RWPE2 (cell line): Measurements from ENCODE around the gene CKAP5.

Experiments
- ATAC-seq: fragments of 200-7000 bp; cut with Tn5 transposase; 3 replicates; pipeline ENCODE4 v1.9.1; 2021; ENCODE audit warnings: low read depth
- DNase-seq: peaks from one replicate; pipeline ENCODE4 v3.0.0-alpha.2; 2020; ENCODE audit warnings: low spot score
- H3K27ac ChIP-seq: fragments of 450-650 bp; 2 replicates; pipeline ENCODE4 v1.5.1; 2017; ENCODE audit warnings: mild to moderate bottlenecking; ENCODE audit not compliant: poor library complexity, severe bottlenecking
- H3K27me3 ChIP-seq: fragments of 250-450 bp; sonication (Bioruptor Pico); 2 replicates; pipeline ENCODE4 v1.5.1; 2021; ENCODE audit warnings: mild to moderate bottlenecking, moderate library complexity; ENCODE audit not compliant: insufficient read depth, poor library complexity, severe bottlenecking
- H3K36me3 ChIP-seq: fragments of 250-450 bp; sonication (Bioruptor Pico); 2 replicates; pipeline ENCODE4 v1.5.1; 2020; ENCODE audit warnings: low read depth, mild to moderate bottlenecking, moderate library complexity
- H3K4me1 ChIP-seq: fragments of 250-450 bp; sonication (Bioruptor Pico); 2 replicates; pipeline ENCODE4 v1.5.1; 2021; ENCODE audit warnings: mild to moderate bottlenecking, moderate library complexity; ENCODE audit not compliant: insufficient read depth, poor library complexity, severe bottlenecking
- H3K4me3 ChIP-seq: fragments of 250-450 bp; sonication (Bioruptor Pico); 2 replicates; pipeline ENCODE4 v1.5.1; 2021; ENCODE audit warnings: mild to moderate bottlenecking, moderate library complexity; ENCODE audit not compliant: severe bottlenecking
- H3K9me3 ChIP-seq: fragments of 250-450 bp; sonication (Bioruptor Pico); 2 replicates; pipeline ENCODE4 v1.5.1; 2021; ENCODE audit warnings: mild to moderate bottlenecking, moderate library complexity; ENCODE audit not compliant: severe bottlenecking
- TF ChIP-seq, protein P1 (sequence below): fragments of 450-650 bp; IDR thresholded peaks from one replicate; pipeline ENCODE4 v1.5.1; 2017; ENCODE audit warnings: mild to moderate bottlenecking, moderate library complexity; ENCODE audit not compliant: poor library complexity, severe bottlenecking

CKAP5 gene

DNA sequence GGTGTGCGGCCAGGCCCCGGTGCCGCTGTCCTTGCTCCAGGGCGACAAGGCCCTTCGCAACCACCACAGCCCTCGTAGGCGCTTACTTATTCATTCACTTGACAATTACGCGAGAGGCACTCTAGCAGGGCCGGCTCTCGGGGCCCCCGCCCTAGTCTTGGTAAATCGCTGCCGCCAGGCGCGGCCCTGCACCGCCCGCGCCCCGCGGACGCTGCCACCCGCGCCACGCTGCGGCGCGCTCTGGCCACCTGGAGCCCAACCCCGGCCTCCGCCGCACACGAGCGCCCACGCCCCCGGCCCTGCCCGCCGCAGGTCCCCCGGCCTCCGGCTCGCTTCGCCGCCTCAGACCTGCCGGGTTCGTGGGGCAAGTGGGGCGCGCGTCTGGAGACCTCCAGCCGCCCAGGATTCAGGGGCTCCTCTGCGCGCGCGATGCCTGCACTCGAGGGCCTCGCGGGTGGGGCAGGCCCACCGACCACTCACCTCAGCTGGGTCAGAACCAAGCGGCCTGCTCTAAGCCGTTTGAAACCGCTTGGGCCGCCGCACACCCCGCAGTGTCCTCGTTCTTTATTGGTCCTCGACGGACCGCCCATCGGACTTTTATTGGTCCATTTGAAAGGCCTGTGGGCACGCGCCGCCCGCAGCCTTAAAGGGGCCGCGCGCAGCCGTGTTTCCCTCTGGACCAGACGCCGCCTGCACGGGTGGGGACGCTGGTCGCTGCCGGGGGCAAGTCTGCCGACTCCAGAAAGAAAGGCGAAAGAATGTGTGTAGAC, at the start of gene CKAP5:
TSS of gene CKAP5 (minus strand) at position 541 of the 770 bp plus-strand sequence. CDS start 25,049 bp downstream, outside the sequence.
- TF ChIP-seq, protein P1, sequence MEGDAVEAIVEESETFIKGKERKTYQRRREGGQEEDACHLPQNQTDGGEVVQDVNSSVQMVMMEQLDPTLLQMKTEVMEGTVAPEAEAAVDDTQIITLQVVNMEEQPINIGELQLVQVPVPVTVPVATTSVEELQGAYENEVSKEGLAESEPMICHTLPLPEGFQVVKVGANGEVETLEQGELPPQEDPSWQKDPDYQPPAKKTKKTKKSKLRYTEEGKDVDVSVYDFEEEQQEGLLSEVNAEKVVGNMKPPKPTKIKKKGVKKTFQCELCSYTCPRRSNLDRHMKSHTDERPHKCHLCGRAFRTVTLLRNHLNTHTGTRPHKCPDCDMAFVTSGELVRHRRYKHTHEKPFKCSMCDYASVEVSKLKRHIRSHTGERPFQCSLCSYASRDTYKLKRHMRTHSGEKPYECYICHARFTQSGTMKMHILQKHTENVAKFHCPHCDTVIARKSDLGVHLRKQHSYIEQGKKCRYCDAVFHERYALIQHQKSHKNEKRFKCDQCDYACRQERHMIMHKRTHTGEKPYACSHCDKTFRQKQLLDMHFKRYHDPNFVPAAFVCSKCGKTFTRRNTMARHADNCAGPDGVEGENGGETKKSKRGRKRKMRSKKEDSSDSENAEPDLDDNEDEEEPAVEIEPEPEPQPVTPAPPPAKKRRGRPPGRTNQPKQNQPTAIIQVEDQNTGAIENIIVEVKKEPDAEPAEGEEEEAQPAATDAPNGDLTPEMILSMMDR: no peak
- Histone ChIP-seq H3K9me3 (no peaks in the 10 kb centered on the region), H3K4me1 (peaks cover 15% of the 10 kb centered on the region), H3K4me3 (peak within 1 kb of the TSS; percentile 99), H3K36me3 (peaks cover 11% of the 10 kb centered on the region; the same call in 1 of the 2 replicates), H3K27me3 (no peaks in the 10 kb centered on the region), H3K27ac (peak within 1 kb of the TSS; percentile 48)
- peak; percentile 88 for DNase-seq
- ATAC-seq: peak; percentile 95

- no peak overlapping the region for H3K27ac ChIP-seq
- TF ChIP-seq, protein P1: no peak
- no peaks in the 10 kb centered on the region for H3K4me1 ChIP-seq
- ATAC-seq: no peak
- no peaks in the 10 kb centered on the region for H3K36me3 ChIP-seq
- no peak overlapping the region for H3K4me3 ChIP-seq
- no peaks in the 10 kb centered on the region for H3K9me3 ChIP-seq
- no peaks in the 10 kb centered on the region for H3K27me3 ChIP-seq
- DNase-seq: no peak
Observed at GRCh38 chr11:46895821-46896220, 49.7 kb upstream of the CKAP5 start.

DNA sequence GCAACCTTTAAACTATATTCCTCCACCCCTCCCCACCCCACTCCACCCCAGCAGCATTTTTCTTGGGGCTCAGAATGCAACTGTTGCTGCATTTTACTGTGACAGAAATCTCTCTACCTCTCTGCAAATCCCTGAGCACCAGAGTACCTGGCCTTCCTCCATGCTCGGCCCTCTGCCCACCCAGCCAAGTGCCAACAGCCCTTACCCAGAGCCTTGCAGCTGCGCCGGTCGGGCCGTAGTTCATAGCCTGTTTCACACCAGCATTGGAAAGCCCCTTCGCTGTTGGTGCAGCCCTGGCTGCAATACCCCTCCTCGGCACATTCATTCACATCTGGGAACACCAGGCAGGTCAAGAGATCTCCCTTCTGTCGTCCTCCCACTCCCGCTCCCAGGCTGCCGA, 48.9 kb upstream of the CKAP5 start:
- Histone ChIP-seq H3K4me1 (no peaks in the 10 kb centered on the region), H3K9me3 (no peaks in the 10 kb centered on the region), H3K27ac (no peak overlapping the region), H3K27me3 (no peaks in the 10 kb centered on the region), H3K4me3 (no peak overlapping the region), H3K36me3 (no peaks in the 10 kb centered on the region)
- TF ChIP-seq, protein P1: no peak
- ATAC-seq (no peak), DNase-seq (no peak)

DNA sequence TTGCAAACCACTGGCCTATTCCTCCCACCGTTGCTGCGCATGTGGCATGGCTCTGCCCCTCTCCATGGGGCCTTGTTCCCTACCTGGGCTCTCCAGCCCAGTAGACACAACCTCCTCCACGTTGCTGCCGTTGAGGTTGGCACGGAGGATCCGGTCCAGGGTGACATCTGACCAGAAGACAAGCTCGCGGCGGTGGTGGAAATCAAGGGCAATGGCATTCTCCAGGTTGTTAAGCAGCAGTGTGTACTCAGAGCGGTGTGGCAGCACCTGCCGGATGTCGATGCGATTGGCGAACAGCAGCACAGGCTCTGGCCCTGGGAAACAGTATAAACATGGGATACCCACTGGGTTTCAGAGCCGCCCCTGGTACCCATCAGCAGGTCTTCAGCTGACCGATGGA, 48.4 kb upstream of the CKAP5 start:
- Histone ChIP-seq H3K27me3 (no peaks in the 10 kb centered on the region), H3K4me1 (no peaks in the 10 kb centered on the region), H3K4me3 (no peak overlapping the region), H3K27ac (no peak overlapping the region), H3K9me3 (no peaks in the 10 kb centered on the region), H3K36me3 (no peaks in the 10 kb centered on the region)
- TF ChIP-seq, protein P1: no peak
- DNase-seq (no peak), ATAC-seq (no peak)

DNA sequence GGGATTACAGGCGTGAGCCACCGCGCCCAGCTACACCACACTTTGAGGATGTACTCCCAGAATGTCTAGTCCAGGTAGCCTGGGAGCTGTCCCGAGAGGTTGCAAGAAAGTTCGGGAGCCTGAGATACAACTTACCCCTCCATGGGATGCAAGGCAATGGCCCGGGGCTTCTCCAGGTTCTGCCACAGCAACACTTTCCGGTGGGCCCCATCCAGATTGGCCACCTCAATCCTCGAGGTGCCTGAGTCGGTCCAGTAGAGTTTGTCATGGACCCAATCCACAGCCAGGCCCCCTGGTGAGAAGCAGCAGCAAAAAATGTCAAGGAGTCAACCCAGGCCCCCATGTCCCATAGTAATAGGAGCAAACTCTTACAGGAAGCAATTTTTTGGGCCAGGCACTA, 46.8 kb upstream of the CKAP5 start:
- TF ChIP-seq, protein P1: no peak
- Histone ChIP-seq H3K9me3 (no peaks in the 10 kb centered on the region), H3K27ac (no peak overlapping the region), H3K4me1 (no peaks in the 10 kb centered on the region), H3K36me3 (peaks cover 8% of the 10 kb centered on the region), H3K27me3 (no peaks in the 10 kb centered on the region), H3K4me3 (no peak overlapping the region)
- DNase-seq: no peak
- ATAC-seq: no peak
